IMR-90 (cell line): Measurements from ENCODE around the gene SPEG. TPM values are rescaled to one million over a fixed set of nuclear protein-coding genes. Genes with fewer than 3 reads are reported as not detected.

Experiments
- ATAC-seq: fragments of 200-7000 bp; cut with Tn5 transposase; 2 replicates; pipeline ENCODE4 v1.9.1; 2020; ENCODE audit warnings: low read depth, mild to moderate bottlenecking, moderate library complexity
- BruUV-seq: library from RNA; stranded (reverse); fragments of 400-500 nt; replicated peaks from 2 replicates; lab custom pipeline; 2021; lab: Mats Ljungman, UMichigan
- CTCF ChIA-PET: fragments of 300-600 bp; formaldehyde crosslinking; extraction: SDS; loops from one replicate; lab custom pipeline; 2021; ENCODE audit warnings: antibody characterized with exemption; lab: Yijun Ruan, JAX
- POLR2A ChIA-PET: fragments of 300-600 bp; sonication (Branson Sonifier 250); formaldehyde crosslinking; loops from one replicate; lab custom pipeline; 2022; ENCODE audit warnings: antibody characterized with exemption; ENCODE audit not compliant: unreplicated experiment; lab: Charles Lee
- DNase-seq: peaks from one replicate; pipeline ENCODE4 v3.0.0; 2013
- H2AFZ ChIP-seq: replicated peaks from 2 replicates; pipeline ENCODE3; 2013; ENCODE audit warnings: low read length, mild to moderate bottlenecking; ENCODE audit not compliant: poor library complexity
- H2AK5ac ChIP-seq: 2 replicates; pipeline ENCODE4 v1.6.1; 2013; ENCODE audit warnings: low read depth, low read length, inconsistent platforms
- H2AK9ac ChIP-seq: replicated peaks from 2 replicates; pipeline ENCODE3; 2013; ENCODE audit warnings: mild to moderate bottlenecking, low read depth, low read length, moderate library complexity; ENCODE audit not compliant: poor library complexity
- H2BK120ac ChIP-seq: 2 replicates; pipeline ENCODE4 v1.6.1; 2013; ENCODE audit warnings: low read depth, low read length, inconsistent platforms
- H2BK15ac ChIP-seq: 3 replicates; pipeline ENCODE4 v1.6.1; 2013; ENCODE audit warnings: low read depth, low read length, inconsistent platforms
- H2BK20ac ChIP-seq: 2 replicates; pipeline ENCODE4 v1.6.1; 2013; ENCODE audit warnings: low read depth, mild to moderate bottlenecking, inconsistent platforms, low read length, moderate library complexity
- H2BK5ac ChIP-seq: 2 replicates; pipeline ENCODE4 v1.6.1; 2013; ENCODE audit warnings: mild to moderate bottlenecking, low read depth, low read length, inconsistent platforms; ENCODE audit not compliant: poor library complexity, severe bottlenecking
- H3K14ac ChIP-seq: replicated peaks from 2 replicates; pipeline ENCODE4 v1.6.1; 2013; ENCODE audit warnings: low read depth, low read length, inconsistent platforms
- H3K18ac ChIP-seq: 2 replicates; pipeline ENCODE4 v1.6.1; 2013; ENCODE audit warnings: low read depth, low read length, control low read depth
- H3K23ac ChIP-seq: 2 replicates; pipeline ENCODE4 v1.6.1; 2013; ENCODE audit warnings: low read depth, low read length, inconsistent platforms
- H3K27ac ChIP-seq: 2 replicates; pipeline ENCODE4 v1.5.1; 2013; ENCODE audit warnings: mild to moderate bottlenecking, control low read depth, low read length; ENCODE audit not compliant: insufficient read depth
- H3K27me3 ChIP-seq: 2 replicates; pipeline ENCODE4 v1.6.1; 2013; ENCODE audit warnings: low read length; ENCODE audit not compliant: control insufficient read depth, insufficient read depth
- H3K36me3 ChIP-seq: 2 replicates; pipeline ENCODE4 v1.6.1; 2013; ENCODE audit warnings: low read length, mixed read lengths; ENCODE audit not compliant: control insufficient read depth, insufficient read depth
- H3K4ac ChIP-seq: 2 replicates; pipeline ENCODE4 v1.6.1; 2013; ENCODE audit warnings: low read depth, low read length, inconsistent platforms
- H3K4me1 ChIP-seq: 2 replicates; pipeline ENCODE4 v1.6.1; 2013; ENCODE audit warnings: low read length, mixed read lengths; ENCODE audit not compliant: control insufficient read depth, insufficient read depth
- H3K4me2 ChIP-seq: 2 replicates; pipeline ENCODE4 v1.6.1; 2013; ENCODE audit warnings: low read depth, mild to moderate bottlenecking, control low read depth, low read length, moderate library complexity
- H3K4me3 ChIP-seq: 2 replicates; pipeline ENCODE4 v1.5.1; 2013; ENCODE audit warnings: low read depth, mild to moderate bottlenecking, control low read depth, low read length, moderate library complexity; ENCODE audit not compliant: insufficient read depth
- H3K56ac ChIP-seq: 2 replicates; pipeline ENCODE4 v1.6.1; 2013; ENCODE audit warnings: low read length, inconsistent platforms; ENCODE audit not compliant: insufficient read depth; ENCODE audit errors: extremely low read depth
- H3K79me1 ChIP-seq, 2 experiments: 2 replicates each; pipeline ENCODE4 v1.6.1; 2013; ENCODE audit warnings: low read length in 2 of 2, inconsistent platforms in 1 of 2, low read depth in 1 of 2
- H3K9ac ChIP-seq: 2 replicates; pipeline ENCODE4 v1.6.1; 2013; ENCODE audit warnings: low read depth, low read length, control low read depth
- H3K9me1 ChIP-seq: 2 replicates; pipeline ENCODE4 v1.6.1; 2013; ENCODE audit warnings: low read length, inconsistent platforms; ENCODE audit not compliant: insufficient read depth
- H3K9me3 ChIP-seq: 2 replicates; pipeline ENCODE4 v1.6.1; 2013; ENCODE audit warnings: low read length; ENCODE audit not compliant: control insufficient read depth, insufficient read depth
- H4K20me1 ChIP-seq: 2 replicates; pipeline ENCODE4 v1.6.1; 2013; ENCODE audit warnings: low read length, inconsistent platforms; ENCODE audit not compliant: insufficient read depth
- H4K5ac ChIP-seq: 2 replicates; pipeline ENCODE4 v1.6.1; 2013; ENCODE audit warnings: mild to moderate bottlenecking, low read depth, low read length, control low read depth
- H4K8ac ChIP-seq, 2 experiments: 2 replicates each; pipeline ENCODE4 v1.6.1; 2013; ENCODE audit warnings: low read depth in 2 of 2, low read length in 2 of 2, control low read depth in 1 of 2, inconsistent platforms in 1 of 2
- H4K91ac ChIP-seq: 2 replicates; pipeline ENCODE4 v1.6.1; 2013; ENCODE audit warnings: low read depth, low read length, inconsistent platforms; ENCODE audit not compliant: insufficient read depth
- BHLHE40 ChIP-seq: fragments of 150-350 bp; IDR thresholded peaks from 2 replicates; pipeline ENCODE4 v1.6.1; 2016; ENCODE audit warnings: mild to moderate bottlenecking, low read depth, low read length
- FOS ChIP-seq: fragments of 150-350 bp; IDR thresholded peaks from 2 replicates; pipeline ENCODE4 v1.6.1; 2016; ENCODE audit warnings: low read depth, low read length
- MAFK ChIP-seq: IDR thresholded peaks from 2 replicates; pipeline ENCODE4 v1.6.1; 2012; ENCODE audit warnings: low read depth, low read length, improper control_type of control experiment
- MAZ ChIP-seq: IDR thresholded peaks from 2 replicates; pipeline ENCODE4 v1.6.1; 2012; ENCODE audit warnings: low read depth, mild to moderate bottlenecking, low read length, improper control_type of control experiment, moderate library complexity, borderline replicate concordance
- NFE2L2 ChIP-seq: fragments of 150-350 bp; IDR thresholded peaks from 2 replicates; pipeline ENCODE4 v1.6.1; 2016; ENCODE audit warnings: low read depth, mild to moderate bottlenecking, low read length
- RAD21 ChIP-seq: IDR thresholded peaks from 2 replicates; pipeline ENCODE4 v1.6.1; 2012; ENCODE audit warnings: low read length, improper control_type of control experiment
- RCOR1 ChIP-seq: IDR thresholded peaks from 2 replicates; pipeline ENCODE4 v1.6.1; 2012; ENCODE audit warnings: mild to moderate bottlenecking, low read length, improper control_type of control experiment; ENCODE audit not compliant: insufficient replicate concordance
- RFX5 ChIP-seq: IDR thresholded peaks from 2 replicates; pipeline ENCODE4 v1.8.0; 2012; ENCODE audit warnings: low read depth, mild to moderate bottlenecking, low read length, moderate library complexity
- WGBS, 2 experiments: methylation state at CpG; one replicate each; pipeline versions ENCODE4 v1.1.5 to v1.1.7; 2013; ENCODE audit warnings: missing lambda C conversion rate in 2 of 2; ENCODE audit not compliant: insufficient read length in 1 of 2; ENCODE audit errors: extremely low coverage in 2 of 2; 5-methylcytosine and 5-hydroxymethylcytosine counted together
- dilution Hi-C: fragments of 300-500 bp; cut with HindIII; formaldehyde crosslinking; loops from one replicate; pipeline ENCODE4 v1.14.3; 2018; ENCODE audit warnings: low sequenced_read_pairs; ENCODE audit not compliant: unreplicated experiment
- in situ Hi-C: fragments of 300-500 bp; cut with MboI; formaldehyde crosslinking; loops from 3 replicates; pipeline ENCODE4 v1.14.3; 2019; ENCODE audit warnings: low sequenced_read_pairs, inconsistent platforms, mixed read lengths
- intact Hi-C: fragments of 100-400 bp; cut with micrococcal nuclease; formaldehyde crosslinking; loops from 2 replicates; pipeline ENCODE4 v1.10.0; 2022
- polyA plus RNA-seq, 3 experiments: library from polyadenylated mRNA; depleted of rRNA; stranded (reverse); fragments of >200 nt; gene quantifications; 2 replicates each; pipeline ENCODE4 v1.2.3, GENCODE V29; 2012; ENCODE audit warnings: low replicate concordance in 1 of 3
- total RNA-seq: library from RNA; depleted of rRNA; stranded (reverse); fragments of >200 nt; gene quantifications from 2 replicates; pipeline ENCODE4 v1.2.3, GENCODE V29; 2012
- TF ChIP-seq, protein P1 (sequence below): fragments of 150-350 bp; IDR thresholded peaks from 2 replicates; pipeline ENCODE4 v1.6.1; 2016; ENCODE audit warnings: low read depth, mild to moderate bottlenecking, low read length, moderate library complexity, borderline replicate concordance

The SPEG gene
- total and polyA plus RNA-seq, 2 of the 4 experiments (the other 2 are of a cell fraction), result 6.8 to 81.6 TPM

DNA sequence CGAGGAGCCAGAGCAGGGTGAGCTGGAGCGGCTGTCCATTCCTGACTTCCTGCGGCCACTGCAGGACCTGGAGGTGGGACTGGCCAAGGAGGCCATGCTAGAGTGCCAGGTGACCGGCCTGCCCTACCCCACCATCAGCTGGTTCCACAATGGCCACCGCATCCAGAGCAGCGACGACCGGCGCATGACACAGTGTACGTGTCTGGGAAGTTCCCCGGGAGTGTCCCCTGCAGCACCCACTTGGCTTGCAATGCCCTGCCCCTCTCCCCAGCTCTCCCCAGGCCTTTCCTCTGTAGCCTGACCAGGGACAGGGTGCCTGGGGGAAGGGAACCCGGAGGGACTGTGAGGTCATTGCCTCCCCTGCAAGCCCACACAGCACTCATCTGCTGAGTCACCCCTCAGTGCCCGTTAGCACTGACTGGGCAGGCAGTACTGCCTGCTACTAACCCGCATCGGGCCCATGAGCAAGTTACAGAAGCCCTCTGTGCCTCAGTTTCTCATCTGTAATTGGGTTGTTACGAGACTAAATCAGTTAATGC, 34.6 kb downstream of the SPEG start:
- Histone ChIP-seq H3K23ac (no peak overlapping the region), H3K4ac (peak overlapping the region; percentile 48), H3K4me2 (no peak overlapping the region), H2BK5ac (peak overlapping the region; percentile 71), H3K36me3 (peaks cover 73% of the 10 kb centered on the region; the same call in 1 of the 2 replicates), H3K4me3 (no peak overlapping the region), H3K9me1 (no peaks in the 10 kb centered on the region), H3K18ac (peak overlapping the region; percentile 34; the same call in 1 of the 2 replicates), H2AK9ac (peak overlapping the region; percentile 89), H3K27ac (0 out of 2 replicates have a peak overlapping the region, but pooled peaks have one; percentile 10), H4K8ac (peak overlapping the region in 1 of 2 experiments; percentile 7; a peak in 1 of 4 replicates), H4K20me1 (no peaks in the 10 kb centered on the region; the same call in none of the 2 replicates), H3K9ac (no peak overlapping the region), H3K56ac (no peak overlapping the region), H4K5ac (peak overlapping the region; percentile 67; the same call in 1 of the 2 replicates), H2BK20ac (peak overlapping the region; percentile 67; the same call in 1 of the 2 replicates), H3K4me1 (peaks cover 13% of the 10 kb centered on the region), H2AFZ (peak overlapping the region; percentile 61), H3K27me3 (no peaks in the 10 kb centered on the region), H4K91ac (peak overlapping the region; percentile 53), H3K14ac (0 out of 2 replicates have a peak overlapping the region, but pooled peaks have one; percentile 7), H3K9me3 (no peaks in the 10 kb centered on the region), H2BK120ac (peak overlapping the region; percentile 58; the same call in 1 of the 2 replicates), H3K79me1 (no peaks in the 10 kb centered on the region; a peak in 1 of 4 replicates), H2AK5ac (peak overlapping the region; percentile 60), H2BK15ac (peak overlapping the region; percentile 2; the same call in 1 of the 3 replicates)
- dilution Hi-C loops, result no loop called here
- BruUV-seq, result no TSS peak
- ChIA-PET CTCF (no interaction called here), POLR2A (no interaction called here)
- TF ChIP-seq RAD21 (peak; percentile 13; the same call in 1 of the 2 replicates), MAZ (peak; percentile 78), NFE2L2 (peak; percentile 95), MAFK (peak; percentile 75), RFX5 (no peak), RCOR1 (peak; percentile 11), BHLHE40 (0 out of 2 replicates have a peak, but pooled peaks have one; percentile 36), FOS (peak; percentile 75)
- TF ChIP-seq, protein P1, sequence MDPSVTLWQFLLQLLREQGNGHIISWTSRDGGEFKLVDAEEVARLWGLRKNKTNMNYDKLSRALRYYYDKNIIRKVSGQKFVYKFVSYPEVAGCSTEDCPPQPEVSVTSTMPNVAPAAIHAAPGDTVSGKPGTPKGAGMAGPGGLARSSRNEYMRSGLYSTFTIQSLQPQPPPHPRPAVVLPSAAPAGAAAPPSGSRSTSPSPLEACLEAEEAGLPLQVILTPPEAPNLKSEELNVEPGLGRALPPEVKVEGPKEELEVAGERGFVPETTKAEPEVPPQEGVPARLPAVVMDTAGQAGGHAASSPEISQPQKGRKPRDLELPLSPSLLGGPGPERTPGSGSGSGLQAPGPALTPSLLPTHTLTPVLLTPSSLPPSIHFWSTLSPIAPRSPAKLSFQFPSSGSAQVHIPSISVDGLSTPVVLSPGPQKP, result no peak
- intact Hi-C loops, result no loop called here
- in situ Hi-C loops, result no loop called here
- DNase-seq, result peak; percentile 81
- WGBS, 2 experiments, result 100% methylated on average over 1 of the region's 16 CpGs; no CpG with 5 or more reads in 1 of the 2 experiments
- peak; percentile 94 for ATAC-seq
